DMS53 treated with DMSO at 0.1 percent for 48 hours (cell line): ENCODE results near the gene HPCA.
A peak's percentile ranks its signal among the peaks of the same experiment; 100 is the strongest.

ENCODE experiments used
- DNase-seq: peaks from one replicate; lab custom pipeline; 2025; ENCODE audit not compliant: unreplicated experiment; lab: John Stamatoyannopoulos, UW

HPCA gene

DNA sequence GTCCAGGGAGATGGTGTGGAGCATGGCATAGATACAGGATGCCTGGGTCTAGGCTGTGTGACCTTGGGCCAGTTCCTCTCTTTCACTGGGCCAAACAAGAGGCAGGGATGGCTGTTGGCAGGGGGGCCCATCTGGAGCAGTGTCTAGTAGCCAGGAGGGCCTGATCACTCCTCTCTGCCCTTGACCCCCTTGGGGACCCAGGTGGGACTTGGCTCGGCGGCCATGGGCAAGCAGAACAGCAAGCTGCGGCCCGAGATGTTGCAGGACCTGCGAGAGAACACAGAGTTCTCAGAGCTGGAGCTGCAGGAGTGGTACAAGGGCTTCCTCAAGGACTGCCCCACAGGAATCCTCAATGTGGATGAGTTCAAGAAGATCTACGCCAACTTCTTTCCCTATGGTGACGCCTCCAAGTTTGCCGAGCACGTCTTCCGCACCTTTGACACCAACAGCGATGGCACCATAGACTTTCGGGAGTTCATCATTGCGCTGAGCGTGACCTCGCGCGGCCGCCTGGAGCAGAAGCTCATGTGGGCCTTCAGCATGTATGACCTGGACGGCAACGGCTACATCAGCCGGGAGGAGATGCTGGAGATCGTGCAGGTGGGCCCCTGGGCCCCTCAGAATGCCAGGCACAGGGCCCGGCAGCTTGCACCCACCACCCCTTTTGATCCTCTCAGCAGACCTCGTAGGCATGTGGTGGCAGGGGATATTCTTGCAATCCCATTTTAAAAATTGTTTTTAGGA is 2.6 kb downstream of the HPCA start:
- DNase-seq: no peak

DNA sequence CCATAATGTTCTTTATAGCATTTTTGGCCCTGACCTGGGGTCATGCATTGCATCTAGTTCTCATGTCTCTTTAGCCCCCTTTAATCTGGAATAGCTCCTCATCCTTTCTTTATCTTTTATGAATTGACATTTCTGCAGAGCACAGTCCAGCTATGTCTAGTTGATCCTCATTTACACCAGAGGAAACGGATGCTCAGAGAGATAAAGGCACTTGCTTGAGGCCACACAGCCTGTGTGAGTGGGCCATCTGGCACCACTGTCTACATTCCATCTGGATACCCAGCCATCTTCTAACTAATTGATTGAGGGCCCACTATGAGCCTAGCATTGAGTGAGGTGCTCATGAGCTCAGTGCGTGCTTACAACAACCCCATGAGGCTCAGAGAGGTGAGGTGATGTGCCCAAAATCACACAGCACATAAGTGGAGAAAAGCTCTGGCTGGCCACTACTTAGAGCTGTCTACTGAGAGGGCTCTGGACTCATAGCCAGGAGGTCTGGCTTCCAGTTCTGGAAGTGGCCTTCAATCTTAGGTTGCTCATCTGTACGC is 3.5 kb downstream of the HPCA start:
- DNase-seq: no peak

GRCh38 chr1:32890516-32891240 is 4.4 kb downstream of the HPCA start:
- no peak for DNase-seq

GRCh38 chr1:32891241-32891570 is 4.9 kb downstream of the HPCA start:
- no peak for DNase-seq

- no peak for DNase-seq
Measured at GRCh38 chr1:32891630-32892029, 5.3 kb downstream of the HPCA start.

DNA sequence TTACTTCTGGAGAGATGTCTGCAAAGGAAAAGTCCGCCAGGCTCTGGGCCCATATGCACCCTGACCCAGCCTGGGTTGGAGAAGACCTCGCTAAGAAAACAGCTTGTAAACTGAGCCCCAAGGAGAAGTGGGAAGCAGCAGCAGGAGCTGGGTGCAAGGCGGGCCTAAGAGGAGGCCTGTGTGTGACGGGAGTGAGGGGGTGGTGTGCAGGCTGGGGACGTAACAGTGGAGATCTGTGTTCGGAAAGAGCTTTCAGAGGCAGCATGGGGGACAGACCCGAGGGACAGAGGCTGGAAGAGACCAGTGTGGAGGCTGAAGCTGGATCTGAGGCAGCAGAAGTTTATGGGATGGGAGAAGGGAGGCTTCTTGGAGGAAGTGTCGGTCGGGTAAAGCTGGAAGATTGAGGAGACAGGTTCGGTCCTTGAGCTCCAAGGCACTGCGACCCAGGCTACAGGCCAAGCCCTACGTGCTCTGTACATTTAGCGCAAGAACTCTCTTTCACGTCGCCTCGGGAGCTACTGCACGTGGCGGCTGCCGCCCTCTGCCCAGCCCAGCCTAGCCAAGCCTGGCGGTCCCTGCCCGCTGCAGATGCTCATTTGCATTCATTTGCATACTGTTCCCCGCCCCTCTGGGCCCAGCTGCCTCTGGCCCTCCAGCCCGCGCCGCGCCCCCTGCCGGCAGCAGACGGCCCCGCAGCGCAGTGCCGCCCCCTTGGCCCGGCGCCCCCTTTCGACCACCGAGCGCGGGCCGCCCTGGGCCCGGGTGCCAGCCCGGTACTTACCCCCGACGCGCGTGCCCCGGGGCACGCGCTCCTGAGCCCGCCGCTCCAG is 6.3 kb downstream of the HPCA start:
- DNase-seq: peak; percentile 49

GRCh38 chr1:32893198-32894018 is 7.1 kb downstream of the HPCA start:
- DNase-seq: peak; percentile 49

- no peak for DNase-seq
Measured at GRCh38 chr1:32894019-32894600, 7.8 kb downstream of the HPCA start.

- no peak for DNase-seq
Measured at GRCh38 chr1:32894681-32895080, 8.4 kb downstream of the HPCA start.

GRCh38 chr1:32895325-32896215 is 9.3 kb downstream of the HPCA start:
- no peak for DNase-seq

DNA sequence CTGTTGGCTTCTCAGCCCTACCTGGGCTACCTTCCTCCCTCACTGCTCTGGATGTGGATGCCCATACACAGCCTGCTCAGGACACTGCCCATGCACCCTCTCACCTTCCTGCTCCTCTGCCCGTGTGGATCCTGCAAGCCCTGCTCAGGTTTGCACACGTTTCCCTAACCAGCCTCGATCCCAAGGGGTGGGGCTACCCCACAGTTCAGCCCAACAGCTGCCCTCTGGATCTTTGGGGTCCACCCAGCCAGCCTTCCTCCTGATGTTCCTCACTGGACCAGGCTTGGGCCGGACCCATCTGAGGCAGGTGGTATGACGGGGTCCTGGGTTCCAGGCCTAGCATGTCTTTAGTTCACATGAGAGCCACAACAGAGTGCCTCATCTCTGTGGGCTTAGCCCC is 10.2 kb downstream of the HPCA start:
- DNase-seq: no peak

GRCh38 chr1:32897082-32898049 is 11.1 kb downstream of the HPCA start:
- no peak for DNase-seq

DNA sequence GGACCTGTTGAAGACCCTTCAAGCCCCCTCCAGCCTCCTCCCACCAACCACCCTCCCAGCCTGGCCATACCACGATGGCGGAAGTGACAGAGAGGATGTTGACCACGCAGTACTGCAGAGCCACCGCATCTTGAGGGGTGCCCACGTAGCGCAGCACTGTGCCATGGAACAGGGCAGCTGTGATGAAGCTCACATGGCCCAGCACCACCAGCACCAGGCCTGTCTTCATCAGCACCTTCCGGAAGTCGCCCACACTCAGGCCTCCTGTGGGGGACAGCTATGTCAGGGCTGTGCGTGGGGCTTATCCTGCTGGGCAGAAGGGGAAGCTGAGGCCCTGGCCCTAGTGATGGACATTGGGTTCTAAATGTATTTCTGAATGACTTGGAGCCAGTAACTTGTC is 11.8 kb downstream of the HPCA start:
- DNase-seq: no peak

DNA sequence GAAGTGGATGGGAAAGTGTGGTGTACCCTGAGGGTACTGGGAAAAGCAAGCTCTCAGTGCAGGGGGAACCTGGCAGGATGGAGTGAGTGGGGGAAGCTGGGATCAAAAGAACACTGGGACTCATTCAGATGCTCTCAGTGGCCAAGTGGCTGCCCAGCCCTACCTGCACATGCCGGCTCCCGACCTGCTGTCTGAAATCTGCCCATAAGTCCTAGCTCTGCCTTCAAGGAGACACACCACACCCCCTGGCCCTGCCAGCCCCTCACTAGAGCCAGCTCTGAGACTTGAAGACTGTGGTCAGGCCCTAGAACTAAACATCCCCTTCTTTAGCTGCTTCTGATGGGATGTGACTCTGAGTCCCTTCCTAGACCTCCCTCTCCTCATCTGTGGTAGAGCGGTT is 12.7 kb downstream of the HPCA start:
- DNase-seq: no peak

DNA sequence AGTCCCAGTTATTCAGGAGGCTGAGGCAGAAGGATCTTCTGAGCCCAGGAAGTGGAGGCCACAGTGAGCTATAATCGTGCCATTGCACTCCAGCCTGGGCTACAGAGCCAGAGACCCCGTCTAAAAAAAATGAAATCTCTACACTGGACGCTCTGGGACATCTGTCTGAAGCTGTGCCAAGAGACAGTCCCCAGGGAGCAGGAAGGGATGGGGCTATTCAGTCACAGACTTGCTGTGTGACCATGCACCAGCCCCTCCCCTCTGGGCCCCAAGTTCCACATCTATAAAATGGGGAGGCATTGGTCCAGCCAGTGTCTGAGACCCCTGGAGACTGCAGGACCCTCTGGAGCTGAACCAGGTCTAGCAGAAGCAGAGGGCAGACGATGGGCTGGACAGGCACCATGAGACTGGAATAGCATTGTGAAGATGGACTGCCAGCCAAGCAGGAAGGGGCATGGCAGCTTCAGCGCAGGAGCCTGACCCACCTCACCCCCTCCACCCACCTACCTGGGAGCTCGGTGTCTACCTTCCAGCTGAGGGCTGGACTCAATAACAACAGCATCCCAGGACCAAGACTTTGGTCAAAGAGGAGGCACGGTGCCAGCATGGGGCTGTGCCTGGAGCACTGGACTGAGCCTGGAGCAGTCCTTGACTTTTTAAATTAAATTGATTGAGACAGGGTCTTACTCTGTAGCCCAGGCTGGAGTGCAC is 13.4 kb downstream of the HPCA start:
- no peak for DNase-seq

DNA sequence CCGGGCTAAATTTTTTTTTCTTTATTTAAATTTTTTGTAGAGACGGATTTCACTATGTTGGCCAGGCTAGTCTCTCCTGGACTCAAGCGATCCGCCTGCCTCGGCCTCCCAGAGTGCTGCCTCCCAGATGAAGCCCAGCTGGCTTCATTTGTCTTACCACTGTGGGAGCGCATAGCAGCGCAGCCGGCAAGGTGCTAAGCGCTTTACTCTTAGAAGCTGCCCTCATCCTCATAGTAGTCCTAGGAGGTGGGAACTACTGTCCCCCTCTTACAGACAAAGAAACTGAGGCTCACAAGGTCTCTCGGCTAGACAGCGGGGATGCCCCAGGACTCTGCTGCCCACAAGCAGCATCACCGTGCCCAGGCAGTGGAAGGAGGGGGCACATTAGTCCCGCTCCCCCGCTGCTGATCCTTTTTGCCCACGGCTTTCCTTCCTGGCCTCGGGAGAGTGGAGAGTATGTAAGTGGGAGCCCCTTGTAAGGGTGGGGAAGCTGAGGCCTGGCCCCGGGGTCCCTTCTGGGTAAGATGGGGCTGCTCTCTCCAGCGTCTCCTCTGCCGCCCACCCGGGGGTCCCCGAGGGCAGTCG is 14.2 kb downstream of the HPCA start:
- DNase-seq: no peak
